ENCODE measurements around the gene AVPR2. TPM values are rescaled to one million over a fixed set of nuclear protein-coding genes. Genes with fewer than 3 reads are reported as not detected.
A peak's percentile ranks its signal among the peaks of the same experiment; 100 is the strongest.

The AVPR2 gene
- total RNA-seq, 1 donor from 2014 or later: 6.3 TPM

GRCh38 chrX:153885968-153886903 lies 18.2 kb upstream of the AVPR2 start, which contains the start of gene L1CAM:
L1CAM (minus strand) TSS chrX:153886173; CDS start chrX:153875836, 10,337 bp downstream.
- DNase-seq: no peak

GRCh38 chrX:153886915-153887314 lies 17.6 kb upstream of the AVPR2 start:
- no peak for DNase-seq

GRCh38 chrX:153887385-153887784 lies 17.1 kb upstream of the AVPR2 start:
- DNase-seq: no peak

- DNase-seq: no peak
Measured at GRCh38 chrX:153888344-153888743, 16.1 kb upstream of the AVPR2 start.

- DNase-seq: no peak
Measured at GRCh38 chrX:153889123-153889522, 15.3 kb upstream of the AVPR2 start.

- DNase-seq: no peak
Measured at GRCh38 chrX:153897899-153898298, 6.6 kb upstream of the AVPR2 start.

GRCh38 chrX:153900831-153901752 lies 3.4 kb upstream of the AVPR2 start:
- DNase-seq: peak; percentile 25

GRCh38 chrX:153901753-153902140 lies 2.7 kb upstream of the AVPR2 start:
- DNase-seq: no peak

- DNase-seq: no peak
Measured at GRCh38 chrX:153902385-153902784, 2.1 kb upstream of the AVPR2 start.

GRCh38 chrX:153903238-153903980 lies 1.1 kb upstream of the AVPR2 start:
- no peak for DNase-seq

GRCh38 chrX:153905481-153906095 lies 1.1 kb downstream of the AVPR2 start:
- no peak for DNase-seq

- DNase-seq: no peak
Measured at GRCh38 chrX:153906126-153906917, 1.8 kb downstream of the AVPR2 start.

- DNase-seq: no peak
Measured at GRCh38 chrX:153907456-153907855, 3.0 kb downstream of the AVPR2 start.

- no peak for DNase-seq
Measured at GRCh38 chrX:153908219-153908860, 3.9 kb downstream of the AVPR2 start.

GRCh38 chrX:153909024-153909979 lies 4.8 kb downstream of the AVPR2 start:
- DNase-seq: no peak

- no peak for DNase-seq
Measured at GRCh38 chrX:153909980-153910360, 5.5 kb downstream of the AVPR2 start.

GRCh38 chrX:153910446-153910845 lies 6.0 kb downstream of the AVPR2 start:
- no peak for DNase-seq

GRCh38 chrX:153911798-153912197 lies 7.3 kb downstream of the AVPR2 start:
- DNase-seq: no peak

- no peak for DNase-seq
Measured at GRCh38 chrX:153913211-153913610, 8.7 kb downstream of the AVPR2 start.

GRCh38 chrX:153913701-153914100 lies 9.2 kb downstream of the AVPR2 start:
- DNase-seq: no peak
